Gastrocnemius medialis (tissue), 4 donors: Measurements from ENCODE around the gene CCT5. TPM values are rescaled to one million over a fixed set of nuclear protein-coding genes. Genes with fewer than 3 reads are reported as not detected.

Source experiments
- ATAC-seq, 2 donors: fragments of 150-250 bp; one replicate each; pipeline ENCODE4 v1.9.1; 2016
- DNase-seq, 2 donors: peaks; one replicate each; pipeline ENCODE4 v3.0.0-alpha.2; 2019
- H3K27ac ChIP-seq, 4 donors: fragments of 200-600 bp; sonication (generic); 1 replicate in 1 of 4; 2 replicates in 3 of 4; pipeline ENCODE4 v1.5.1; 2016 to 2018; ENCODE audit warnings: mild to moderate bottlenecking in 2 of 4, moderate library complexity in 1 of 4
- H3K27me3 ChIP-seq, 3 donors: fragments of 200-600 bp; sonication (generic) in 2 of 3; 1 replicate in 1 of 3; 2 replicates in 2 of 3; pipeline versions ENCODE4 v1.5.1 to v1.6.0; 2016 to 2019; ENCODE audit warnings: mild to moderate bottlenecking in 1 of 3, moderate library complexity in 1 of 3
- H3K36me3 ChIP-seq, 2 donors: fragments of 200-600 bp; sonication (generic) in 1 of 2; one replicate each; pipeline ENCODE4 v1.5.1; 2017 to 2018
- H3K4me1 ChIP-seq, 2 donors: fragments of 200-600 bp; sonication (generic) in 1 of 2; one replicate each; pipeline ENCODE4 v1.5.1; 2016 to 2017; ENCODE audit warnings: mild to moderate bottlenecking in 2 of 2
- H3K4me3 ChIP-seq, 4 donors: fragments of 200-600 bp; sonication (generic) in 3 of 4; 1 replicate in 1 of 4; 2 replicates in 3 of 4; pipeline ENCODE4 v1.5.1; 2016 to 2019; ENCODE audit warnings: mild to moderate bottlenecking in 2 of 4
- H3K9me3 ChIP-seq, 3 donors: fragments of 200-600 bp; sonication (generic) in 2 of 3; 1 replicate in 1 of 3; 2 replicates in 2 of 3; pipeline ENCODE4 v1.5.1; 2016 to 2019
- POLR2A ChIP-seq, 2 donors: fragments of 450-650 bp; IDR thresholded peaks; one replicate each; pipeline ENCODE4 v1.6.1; 2017; ENCODE audit warnings: antibody characterized with exemption in 2 of 2, mild to moderate bottlenecking in 2 of 2, moderate library complexity in 2 of 2
- in situ Hi-C, 4 donors: fragments of 200-750 bp; cut with MboI; loops; one replicate each; pipeline versions ENCODE4 v1.15.0 to v1.8.0; 2017; ENCODE audit warnings: low sequenced_read_pairs in 4 of 4
- intact Hi-C: fragments of 100-400 bp; cut with DNase I; formaldehyde crosslinking; loops from one replicate; pipeline ENCODE4 v1.15.1; 2023; ENCODE audit warnings: low total_unique reads
- total RNA-seq, 4 donors: library from RNA; depleted of rRNA; stranded (reverse); fragments of >200 nt; gene quantifications; one replicate each; pipeline versions ENCODE4 v1.1.0 to v1.2.3, GENCODE V29; 2016
- TF ChIP-seq, protein P1 (sequence below), 5 experiments: fragments of 450-650 bp in 3 of 5; fragments of 200-600 bp in 2 of 5; sonication (generic) in 2 of 5; IDR thresholded peaks in 4 of 5; conservative IDR thresholded peaks in 1 of 5; 1 replicate in 4 of 5; 2 replicates in 1 of 5; pipeline ENCODE4 v1.5.1; 2016 to 2019; ENCODE audit warnings: antibody characterized with exemption in 5 of 5, mild to moderate bottlenecking in 3 of 5, moderate library complexity in 3 of 5

CCT5 gene
- total RNA-seq, 4 donors from 2014 or later, result 201 to 329 (median 267) TPM

DNA sequence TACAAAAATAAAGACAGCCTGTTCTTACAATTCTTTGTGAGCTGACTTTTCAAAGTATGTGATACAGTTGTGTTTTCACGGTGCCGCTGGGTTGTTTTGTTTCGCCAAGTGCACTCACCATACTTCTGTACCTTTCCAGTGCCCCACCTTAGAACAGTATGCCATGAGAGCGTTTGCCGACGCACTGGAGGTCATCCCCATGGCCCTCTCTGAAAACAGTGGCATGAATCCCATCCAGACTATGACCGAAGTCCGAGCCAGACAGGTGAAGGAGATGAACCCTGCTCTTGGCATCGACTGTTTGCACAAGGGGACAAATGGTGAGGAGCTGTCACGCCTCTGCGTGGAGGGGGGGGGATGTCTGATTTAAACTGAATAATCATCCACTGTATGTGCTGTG is 12.9 kb downstream of the CCT5 start:
- intact Hi-C loops, result no loop called here
- H3K36me3 ChIP-seq, result peaks cover 11 to 81% of the 10 kb centered on the region in 2 donors

DNA sequence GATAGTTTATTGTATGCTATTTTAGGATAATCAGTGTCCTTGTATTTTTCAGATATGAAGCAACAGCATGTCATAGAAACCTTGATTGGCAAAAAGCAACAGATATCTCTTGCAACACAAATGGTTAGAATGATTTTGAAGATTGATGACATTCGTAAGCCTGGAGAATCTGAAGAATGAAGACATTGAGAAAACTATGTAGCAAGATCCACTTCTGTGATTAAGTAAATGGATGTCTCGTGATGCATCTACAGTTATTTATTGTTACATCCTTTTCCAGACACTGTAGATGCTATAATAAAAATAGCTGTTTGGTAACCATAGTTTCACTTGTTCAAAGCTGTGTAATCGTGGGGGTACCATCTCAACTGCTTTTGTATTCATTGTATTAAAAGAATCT is 14.5 kb downstream of the CCT5 start:
- peaks cover 4 to 7% of the 10 kb centered on the region in 2 donors for H3K4me1 ChIP-seq
- peaks cover 5 to 65% of the 10 kb centered on the region in 2 donors for H3K36me3 ChIP-seq
- in situ Hi-C loops (loop anchor here in 1 of 4 donors (10.0 kb wide), 1 partner anchor 150 kb away; no protein-coding TSS in a partner anchor), intact Hi-C loops (no loop called here)
- H3K27me3 ChIP-seq, result no peaks in the 10 kb centered on the region
- DNase-seq (no peak), ATAC-seq (no peak)
- no peaks in the 10 kb centered on the region for H3K9me3 ChIP-seq
- H3K4me3 ChIP-seq, result no peak overlapping the region
- H3K27ac ChIP-seq, result peak overlapping the region; percentile 36 to 73 (median 70)
- TF ChIP-seq, protein P1, sequence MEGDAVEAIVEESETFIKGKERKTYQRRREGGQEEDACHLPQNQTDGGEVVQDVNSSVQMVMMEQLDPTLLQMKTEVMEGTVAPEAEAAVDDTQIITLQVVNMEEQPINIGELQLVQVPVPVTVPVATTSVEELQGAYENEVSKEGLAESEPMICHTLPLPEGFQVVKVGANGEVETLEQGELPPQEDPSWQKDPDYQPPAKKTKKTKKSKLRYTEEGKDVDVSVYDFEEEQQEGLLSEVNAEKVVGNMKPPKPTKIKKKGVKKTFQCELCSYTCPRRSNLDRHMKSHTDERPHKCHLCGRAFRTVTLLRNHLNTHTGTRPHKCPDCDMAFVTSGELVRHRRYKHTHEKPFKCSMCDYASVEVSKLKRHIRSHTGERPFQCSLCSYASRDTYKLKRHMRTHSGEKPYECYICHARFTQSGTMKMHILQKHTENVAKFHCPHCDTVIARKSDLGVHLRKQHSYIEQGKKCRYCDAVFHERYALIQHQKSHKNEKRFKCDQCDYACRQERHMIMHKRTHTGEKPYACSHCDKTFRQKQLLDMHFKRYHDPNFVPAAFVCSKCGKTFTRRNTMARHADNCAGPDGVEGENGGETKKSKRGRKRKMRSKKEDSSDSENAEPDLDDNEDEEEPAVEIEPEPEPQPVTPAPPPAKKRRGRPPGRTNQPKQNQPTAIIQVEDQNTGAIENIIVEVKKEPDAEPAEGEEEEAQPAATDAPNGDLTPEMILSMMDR (IDR thresholded peaks at IDR 0.05 in 4 of 5, conservative IDR thresholded peaks at IDR 0.05 in 1 of 5), result no peak
- no peak for TF ChIP-seq POLR2A (IDR thresholded peaks at IDR 0.05)

More for the DNA sequence above, 12.9 kb downstream of the CCT5 start:
- Histone ChIP-seq H3K4me3 (no peak overlapping the region), H3K27me3 (no peaks in the 10 kb centered on the region), H3K27ac (peak overlapping the region in 3 of 4 donors; percentile 36 to 72 (median 67)), H3K9me3 (no peaks in the 10 kb centered on the region), H3K4me1 (peaks cover 4 to 7% of the 10 kb centered on the region in 2 donors)
- in situ Hi-C loops, result loop anchor here in 1 of 4 donors (10.0 kb wide), 1 partner anchor 152 kb away; no protein-coding TSS in a partner anchor
- DNase-seq (no peak), ATAC-seq (no peak)
- TF ChIP-seq, protein P1 (IDR thresholded peaks at IDR 0.05 in 4 of 5, conservative IDR thresholded peaks at IDR 0.05 in 1 of 5), result no peak
- TF ChIP-seq POLR2A (IDR thresholded peaks at IDR 0.05), result no peak

DNA sequence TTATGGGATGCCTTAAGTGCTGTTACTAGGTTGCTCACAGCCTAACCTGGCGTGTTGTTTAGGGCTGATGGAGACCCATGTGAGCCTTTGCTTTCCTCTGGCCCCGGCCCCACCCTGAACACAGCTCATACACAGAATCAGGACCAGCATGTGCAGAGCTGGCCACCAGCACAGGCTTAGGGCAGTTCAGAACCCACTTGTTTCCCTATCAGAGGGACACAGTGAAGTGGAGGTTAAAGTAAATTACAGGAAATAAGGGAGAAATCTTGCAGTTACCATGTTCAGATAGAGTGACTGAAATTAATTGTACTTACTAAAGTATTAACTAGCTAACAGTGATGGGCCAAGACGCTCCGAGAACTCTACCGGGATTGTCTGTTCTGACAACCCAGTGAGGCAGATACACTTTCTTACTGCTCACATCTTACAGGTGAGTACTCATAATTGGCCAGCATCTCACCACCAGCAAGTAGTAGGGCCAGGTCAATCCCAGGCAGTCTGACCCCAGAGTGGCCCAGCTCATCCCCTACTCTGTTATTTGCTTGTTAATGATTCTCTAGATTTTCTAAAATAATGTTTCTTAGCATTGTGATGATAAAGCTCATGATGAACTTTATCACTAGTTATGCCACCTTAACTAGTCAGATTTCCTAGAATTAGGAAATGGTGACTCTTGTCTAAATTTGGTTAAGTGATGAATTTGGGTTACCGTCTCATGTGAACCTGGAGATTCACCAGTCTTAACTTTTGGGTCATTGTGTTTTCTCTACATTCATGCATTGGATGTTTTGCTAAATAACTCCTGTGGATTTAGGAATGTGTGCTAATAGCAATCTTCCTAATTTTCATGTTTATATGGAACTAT is 15.4 kb downstream of the CCT5 start:
- Histone ChIP-seq H3K36me3 (peaks cover 1 to 57% of the 10 kb centered on the region in 2 donors), H3K9me3 (no peaks in the 10 kb centered on the region), H3K4me1 (peaks cover 4 to 7% of the 10 kb centered on the region in 2 donors), H3K27me3 (no peaks in the 10 kb centered on the region), H3K27ac (peak overlapping the region; percentile 36 to 73 (median 70)), H3K4me3 (no peak overlapping the region)
- no peak for DNase-seq
- intact Hi-C loops (no loop called here), in situ Hi-C loops (loop anchor here in 1 of 4 donors (10.0 kb wide), 1 partner anchor 149 kb away; no protein-coding TSS in a partner anchor)
- ATAC-seq, result no peak
- no peak for TF ChIP-seq POLR2A (IDR thresholded peaks at IDR 0.05)
- TF ChIP-seq, protein P1 (IDR thresholded peaks at IDR 0.05 in 4 of 5, conservative IDR thresholded peaks at IDR 0.05 in 1 of 5), result no peak

DNA sequence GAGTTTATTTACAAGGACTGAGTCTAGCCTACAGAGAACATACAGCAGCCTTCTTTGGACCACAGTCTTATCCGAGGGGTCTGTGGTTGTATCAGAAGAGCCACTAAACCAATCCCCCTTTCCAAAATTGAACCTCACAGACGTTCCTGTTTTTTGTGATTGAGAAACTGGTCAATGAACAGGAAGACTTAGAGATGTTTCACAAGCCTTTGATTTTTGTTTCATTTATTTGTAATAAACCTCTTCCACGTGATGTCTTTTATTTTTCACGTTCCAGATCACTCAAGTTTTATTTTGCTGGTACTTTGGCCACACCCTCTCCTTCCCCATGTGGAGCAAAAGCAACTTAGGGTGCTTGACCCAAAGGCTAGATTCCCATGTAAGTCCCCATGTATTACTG is 16.1 kb downstream of the CCT5 start:
- TF ChIP-seq POLR2A (IDR thresholded peaks at IDR 0.05), result no peak
- TF ChIP-seq, protein P1 (IDR thresholded peaks at IDR 0.05 in 4 of 5, conservative IDR thresholded peaks at IDR 0.05 in 1 of 5), result no peak
- DNase-seq (no peak), ATAC-seq (no peak)
- Histone ChIP-seq H3K36me3 (peaks cover 0 to 50% of the 10 kb centered on the region in 2 donors), H3K27me3 (no peaks in the 10 kb centered on the region), H3K9me3 (no peaks in the 10 kb centered on the region), H3K27ac (peak overlapping the region in 3 of 4 donors; percentile 14 to 73 (median 72)), H3K4me1 (peaks cover 4 to 7% of the 10 kb centered on the region in 2 donors), H3K4me3 (no peak overlapping the region)
- intact Hi-C loops, result no loop called here
- in situ Hi-C loops, result loop anchor here in 1 of 4 donors (10.0 kb wide), 1 partner anchor 149 kb away; no protein-coding TSS in a partner anchor
